Stimulated activated CD8-positive, alpha-beta memory T cell treated with anti-CD3 and anti-CD28 coated beads, Interleukin-2, amount 100 ng/mL, for 1 hour (primary cell): Measurements from ENCODE around the gene GALNT16.
"Not testable (repeated sequence)": the region's sequence is repeated elsewhere in the genome, so short reads cannot be mapped to it uniquely, and the experiment has no call there.

Source experiments
- DNase-seq, 2 donors: peaks; one replicate each; pipeline ENCODE4 v3.0.0-alpha.2; 2020; ENCODE audit warnings: low read depth in 2 of 2

Gene GALNT16

DNA sequence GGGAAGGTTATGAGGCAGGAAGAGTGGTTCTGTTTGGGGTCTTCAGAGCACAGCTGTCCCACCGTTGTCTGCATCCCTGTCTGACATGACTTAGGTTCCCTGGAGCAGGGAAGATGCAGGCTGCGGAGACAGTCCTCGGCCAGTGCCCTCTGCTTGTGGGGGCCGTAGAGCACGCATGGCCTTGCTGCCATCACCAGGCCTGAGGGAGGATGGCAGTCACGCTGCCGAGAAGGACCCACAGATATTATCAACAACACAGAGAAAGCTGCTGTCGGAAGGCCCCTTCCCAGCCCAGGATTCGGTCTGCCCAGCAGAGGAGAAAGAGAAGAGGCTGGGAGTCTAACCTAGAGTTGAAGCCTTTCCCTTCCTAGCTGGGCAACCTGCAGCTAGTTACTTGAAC, 103.1 kb downstream of the GALNT16 start:
- DNase-seq: no peak

DNA sequence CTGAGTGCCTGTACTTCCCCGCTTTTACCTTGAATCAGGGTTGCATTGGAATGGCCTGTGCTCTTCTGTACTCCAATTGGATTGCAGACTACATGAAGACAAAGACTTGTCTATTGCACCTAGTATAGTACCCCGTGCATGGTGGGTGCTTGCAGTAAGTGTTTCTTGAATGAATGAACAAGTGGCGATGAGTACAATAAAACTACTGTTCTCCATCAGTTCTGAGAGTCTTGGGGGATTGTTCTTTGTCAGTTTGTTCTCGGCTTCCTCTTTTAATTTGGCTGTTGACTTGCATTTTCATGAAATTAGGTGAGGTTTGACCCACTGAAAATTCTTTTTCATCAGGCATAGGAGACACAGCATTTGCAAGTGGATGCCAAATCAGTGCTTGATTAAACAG, 104.0 kb downstream of the GALNT16 start:
- DNase-seq: no peak

DNA sequence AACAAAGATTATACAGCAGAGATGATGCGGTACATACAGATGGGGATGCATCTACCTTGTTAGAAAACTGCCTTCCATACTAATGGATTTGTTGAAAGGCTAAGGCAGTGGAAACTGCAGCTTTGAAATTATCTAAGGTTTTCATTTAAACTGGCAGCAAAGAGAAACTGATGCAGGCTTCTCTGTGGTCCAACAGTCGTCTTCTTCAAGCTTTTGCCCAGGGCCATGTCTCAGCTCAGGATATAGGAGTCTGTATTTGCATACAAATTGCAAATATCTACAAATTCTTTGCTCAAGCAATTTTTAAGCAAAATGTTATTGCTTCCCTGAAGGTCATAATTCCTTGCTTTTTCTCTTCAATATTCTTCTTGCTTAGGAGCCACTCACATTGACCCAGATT, 104.4 kb downstream of the GALNT16 start:
- no peak for DNase-seq

DNA sequence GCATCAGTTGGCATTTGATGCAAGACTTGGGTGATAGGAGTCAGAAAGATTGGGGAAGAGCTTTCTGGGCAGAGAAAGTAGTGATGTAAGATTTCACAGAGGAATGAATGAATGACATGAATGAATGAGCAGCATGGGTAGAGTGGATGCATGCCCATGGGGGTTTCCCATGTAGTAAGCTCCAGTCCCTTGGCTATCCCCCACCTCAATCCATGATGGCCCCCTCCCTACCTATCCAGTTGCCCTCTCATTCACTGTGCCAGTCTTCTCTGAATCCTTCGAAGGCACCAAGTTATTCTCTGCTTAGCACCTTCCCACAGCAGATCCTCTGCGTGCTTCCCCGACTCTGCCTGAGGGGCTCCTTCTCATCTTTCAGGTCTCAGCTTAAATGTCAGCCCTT, 106.1 kb downstream of the GALNT16 start:
- no peak for DNase-seq

GRCh38 chr14:69366761-69367160, 106.8 kb downstream of the GALNT16 start:
- DNase-seq: no peak

DNA sequence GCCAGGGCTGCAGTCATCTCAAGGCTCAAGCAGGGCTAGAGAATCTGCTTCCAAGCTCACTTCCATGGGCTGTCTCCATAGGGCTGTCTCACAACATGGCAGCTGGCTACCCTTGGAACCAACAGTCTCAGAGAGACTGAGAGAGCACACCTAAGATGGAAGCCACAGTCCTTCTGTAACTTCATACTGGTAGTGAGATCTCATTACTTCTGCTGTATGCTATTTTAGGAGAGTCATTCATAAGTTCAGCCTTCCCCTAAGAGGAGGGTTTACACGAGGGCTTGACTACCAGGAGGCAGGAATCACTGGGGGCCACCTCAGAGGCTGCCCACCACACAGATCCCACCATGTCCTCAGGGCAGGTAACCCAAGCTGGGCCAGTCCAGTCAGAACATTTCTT, 108.4 kb downstream of the GALNT16 start:
- no peak for DNase-seq

DNA sequence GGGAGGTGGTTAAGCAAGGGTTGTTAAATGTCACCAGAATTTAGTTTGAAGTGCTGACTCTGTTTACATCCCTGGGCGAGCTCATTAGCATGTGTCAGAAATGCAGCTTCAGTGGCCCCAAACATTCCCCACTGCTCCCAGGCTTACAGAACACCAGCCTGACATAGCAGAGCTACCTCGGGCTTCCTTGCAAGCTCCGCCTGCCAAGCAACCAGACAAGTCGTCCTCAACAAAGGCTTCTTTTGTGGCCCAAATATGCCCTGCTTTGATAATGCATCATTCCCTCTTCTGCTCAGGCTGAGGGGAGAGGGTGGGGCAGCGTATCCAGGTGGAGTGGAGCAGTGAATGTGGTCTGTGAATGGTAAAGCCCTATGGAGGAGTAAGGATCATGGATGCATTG, 110.1 kb downstream of the GALNT16 start:
- no peak for DNase-seq

DNA sequence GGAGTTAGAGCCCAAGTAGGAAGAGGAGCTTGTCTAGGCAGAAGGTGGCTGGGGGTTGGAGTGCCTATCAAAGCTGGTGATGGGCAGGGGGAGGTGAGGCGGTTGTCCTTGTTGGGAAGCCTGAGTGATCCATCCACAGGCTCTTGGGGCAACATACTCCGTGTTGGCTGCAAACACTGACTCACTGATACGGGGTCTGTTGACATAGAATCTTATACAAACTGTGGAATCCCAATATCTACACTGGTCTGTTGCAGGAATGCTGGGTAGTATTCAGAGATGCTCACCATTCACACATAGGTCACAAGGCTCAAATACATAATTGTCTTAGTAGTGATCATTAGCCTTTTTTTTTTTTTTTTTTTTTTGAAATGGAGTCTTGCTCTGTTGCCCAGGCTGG, 112.2 kb downstream of the GALNT16 start:
- DNase-seq: no peak

DNA sequence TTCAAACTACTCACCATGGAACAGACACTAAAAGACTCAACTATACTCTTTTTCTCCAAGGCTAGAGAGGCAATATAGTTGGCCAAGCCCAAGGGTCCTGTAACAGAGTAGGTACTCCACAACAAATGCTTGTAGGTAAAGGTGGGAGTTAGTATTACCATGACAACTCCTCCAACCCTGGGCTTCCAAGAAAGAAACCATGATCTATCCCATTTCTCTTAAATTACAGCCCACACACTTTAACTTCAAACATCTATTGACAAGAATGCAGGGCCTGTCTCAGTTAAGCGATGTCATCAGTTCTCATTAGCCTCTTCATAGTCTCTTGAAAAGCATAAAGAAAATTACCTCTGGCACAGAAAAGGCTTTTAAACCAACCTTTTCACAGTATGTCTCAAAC, 113.1 kb downstream of the GALNT16 start:
- DNase-seq: no peak

GRCh38 chr14:69374235-69374634, 114.3 kb downstream of the GALNT16 start:
- no peak for DNase-seq

GRCh38 chr14:69375182-69375581, 115.2 kb downstream of the GALNT16 start:
- no peak for DNase-seq

- DNase-seq: no peak
Measured at GRCh38 chr14:69375722-69376121, 115.8 kb downstream of the GALNT16 start.

DNA sequence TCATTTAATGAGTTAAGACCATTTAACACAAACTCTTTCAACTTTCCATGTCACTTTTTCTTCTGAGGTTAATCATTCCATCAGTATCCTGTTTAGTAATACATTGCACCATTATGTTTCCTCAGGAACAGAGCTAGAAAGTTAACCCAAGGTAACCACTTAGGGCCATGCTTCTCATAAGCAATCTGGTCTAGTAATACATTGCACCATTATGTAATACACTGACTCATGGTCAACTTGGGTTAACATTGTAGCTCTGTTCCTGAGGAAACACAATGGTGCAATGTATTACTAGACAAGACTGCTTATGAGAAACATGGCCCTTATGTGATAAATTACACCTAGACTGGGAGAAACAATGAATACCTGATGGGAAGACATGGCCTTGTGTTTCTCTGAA, 116.5 kb downstream of the GALNT16 start:
- no peak for DNase-seq

- no peak for DNase-seq
Measured at GRCh38 chr14:69378274-69378673, 118.3 kb downstream of the GALNT16 start.

DNA sequence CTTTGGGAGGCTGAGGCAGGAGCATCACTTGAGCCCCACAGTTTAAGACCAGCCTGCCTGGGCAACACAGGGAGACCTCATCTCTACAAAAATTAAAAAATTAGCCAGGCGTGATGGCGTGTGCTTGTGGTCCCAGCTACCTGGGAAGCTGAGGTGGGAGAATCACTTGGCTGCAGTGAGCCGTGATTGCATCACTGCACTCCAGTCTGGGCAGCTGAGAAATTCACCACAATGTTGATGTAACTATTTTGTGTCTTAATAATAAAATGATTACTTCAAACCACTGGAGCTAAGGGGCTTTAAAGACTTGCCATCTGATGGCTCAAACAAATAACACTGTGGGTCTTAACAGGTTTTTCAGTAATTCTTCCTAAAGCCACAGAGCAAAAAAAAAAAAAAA, 127.4 kb downstream of the GALNT16 start:
- no peak for DNase-seq

- DNase-seq: not testable (repeated sequence)
Measured at GRCh38 chr14:69391400-69391799, 131.4 kb downstream of the GALNT16 start.

DNA sequence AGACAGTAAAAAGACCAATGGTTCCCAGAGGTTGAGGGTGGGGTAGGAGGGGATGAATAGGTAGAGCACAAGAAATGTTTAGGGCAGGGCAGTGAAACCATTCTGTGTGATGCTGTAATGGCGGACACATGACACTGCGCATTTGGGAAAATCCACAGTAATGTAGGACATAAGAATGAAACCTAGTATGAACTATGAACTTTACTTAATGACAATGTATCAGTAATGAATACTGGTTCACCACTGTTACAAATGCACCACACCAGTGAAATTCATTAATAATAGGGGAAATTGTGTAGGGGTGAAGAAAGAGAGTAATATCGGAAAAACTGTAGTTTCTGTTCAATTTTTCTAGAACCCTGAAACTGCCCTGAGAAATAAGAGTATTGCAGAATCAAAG, 132.5 kb downstream of the GALNT16 start:
- DNase-seq: no peak

DNA sequence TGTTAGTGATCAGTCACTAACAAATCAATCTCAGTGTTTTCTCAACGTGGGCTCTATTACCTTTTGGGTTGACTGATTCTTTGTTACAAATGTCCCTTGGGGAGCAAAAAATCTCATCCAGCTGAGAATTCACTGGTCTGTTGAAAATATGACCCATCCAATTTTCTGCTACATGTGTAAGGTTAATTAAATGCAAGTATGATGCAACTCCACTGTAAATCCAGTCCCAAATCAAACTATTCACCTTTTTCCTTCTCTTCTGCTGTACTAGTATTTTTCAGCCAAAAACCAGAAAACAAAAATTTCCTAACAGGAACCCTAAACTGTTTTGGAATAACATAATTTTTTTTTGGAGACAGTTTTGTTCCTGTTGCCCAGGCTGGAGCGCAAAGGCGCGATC, 136.0 kb downstream of the GALNT16 start:
- DNase-seq: no peak

DNA sequence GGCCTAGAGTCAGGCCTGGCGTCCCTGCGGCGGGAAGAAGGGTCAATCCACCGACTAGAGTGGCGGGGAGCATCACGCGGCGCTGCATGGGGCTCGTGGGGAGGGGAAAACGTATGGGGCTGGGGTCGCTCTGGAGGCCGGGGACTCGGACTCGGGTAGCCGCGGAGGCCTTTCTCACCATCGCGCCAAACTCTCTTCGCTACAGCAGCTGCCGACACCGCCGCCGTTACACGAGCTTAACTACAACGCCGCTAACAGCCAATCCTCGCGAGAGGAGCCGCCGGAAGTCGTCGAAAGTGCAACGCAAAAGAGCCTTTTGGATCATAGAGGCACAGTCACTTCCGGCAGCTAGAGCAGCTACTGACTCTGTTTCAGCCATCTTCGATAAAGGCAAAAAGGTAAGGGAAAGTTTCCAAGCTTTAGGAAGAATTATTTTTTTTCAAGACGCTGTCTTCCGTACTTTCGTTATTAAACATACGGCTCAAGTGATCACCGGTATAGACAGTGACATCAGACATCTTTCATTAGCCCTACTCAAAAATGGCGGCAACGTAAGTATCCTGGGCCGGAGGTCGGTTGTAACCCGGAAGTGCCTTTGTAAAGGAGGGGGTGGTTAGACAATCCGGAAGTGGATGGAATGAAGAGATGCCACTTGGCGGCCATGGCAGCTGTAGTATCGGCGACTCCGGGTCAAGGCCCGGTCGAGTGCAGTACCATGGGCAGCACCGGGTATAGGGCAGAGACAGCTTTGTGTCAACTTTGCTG, 138.3 kb downstream of the GALNT16 start, which contains the start of the genes ERH and SLC39A9:
TSS of gene ERH (minus strand) at position 247 of the 765 bp plus-strand sequence. CDS start at position 181, 66 bp downstream.
TSS of gene SLC39A9 (plus strand) at position 640 of the 765 bp plus-strand sequence. CDS start 678 bp downstream, outside the sequence.
- peak; percentile 86 to 88 for DNase-seq

DNA sequence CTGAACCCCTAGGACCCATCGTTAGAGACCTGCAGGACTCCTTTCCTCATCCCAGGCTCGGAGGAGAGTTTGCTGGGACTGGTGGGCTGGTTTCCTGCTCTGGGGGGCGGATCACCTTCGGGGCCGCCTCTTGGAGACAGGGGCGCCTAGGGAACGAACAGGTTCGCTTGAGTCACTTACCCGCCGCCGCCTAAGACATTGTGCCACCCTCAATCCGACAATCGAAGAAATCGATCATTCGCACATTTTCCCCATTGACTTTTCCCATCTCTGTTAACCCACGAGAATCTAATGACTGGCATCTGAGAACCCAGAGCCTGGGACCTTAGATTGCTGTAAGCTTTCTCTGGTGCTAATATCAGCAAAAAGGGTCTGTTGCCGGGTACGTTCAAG, 138.9 kb downstream of the GALNT16 start:
- DNase-seq: no peak

DNA sequence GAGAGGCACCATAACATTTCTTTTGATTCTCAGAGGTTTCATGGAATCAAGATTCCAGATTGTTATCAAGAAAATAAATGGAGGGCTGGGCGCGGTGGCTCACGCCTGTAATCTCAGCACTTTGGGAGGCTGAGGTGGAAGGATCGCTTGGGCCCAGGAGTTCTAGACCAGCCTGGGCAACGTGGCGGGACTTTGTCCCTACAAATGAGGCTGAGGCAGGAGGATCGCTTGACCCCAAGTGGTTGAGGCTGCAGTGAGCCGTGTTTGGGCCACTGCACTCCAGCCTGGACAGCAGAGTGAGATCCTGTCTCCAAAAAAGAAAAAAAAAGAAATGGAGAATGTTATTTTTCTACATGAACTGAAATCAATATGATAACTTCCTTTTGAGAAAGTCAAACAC, 139.8 kb downstream of the GALNT16 start:
- DNase-seq: no peak

DNA sequence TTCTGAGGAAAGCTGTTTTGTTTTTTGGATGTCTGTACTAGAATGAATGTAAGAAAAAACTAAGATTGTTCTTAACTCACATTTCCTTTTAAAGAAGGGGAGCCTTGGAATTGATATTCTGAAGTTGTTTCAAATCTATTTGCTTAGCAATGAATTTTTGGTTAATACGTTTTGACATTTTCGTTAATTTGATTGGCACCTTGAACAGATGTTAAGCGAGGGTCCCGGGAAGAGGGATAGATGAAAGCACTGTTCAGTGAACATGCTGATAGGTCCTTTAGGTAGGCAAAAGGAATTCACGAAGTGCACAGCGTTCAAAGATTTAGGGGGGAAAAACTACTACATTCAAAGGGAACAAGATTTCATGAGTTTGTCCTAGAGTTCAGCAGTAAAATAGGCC, 140.2 kb downstream of the GALNT16 start:
- DNase-seq: no peak

DNA sequence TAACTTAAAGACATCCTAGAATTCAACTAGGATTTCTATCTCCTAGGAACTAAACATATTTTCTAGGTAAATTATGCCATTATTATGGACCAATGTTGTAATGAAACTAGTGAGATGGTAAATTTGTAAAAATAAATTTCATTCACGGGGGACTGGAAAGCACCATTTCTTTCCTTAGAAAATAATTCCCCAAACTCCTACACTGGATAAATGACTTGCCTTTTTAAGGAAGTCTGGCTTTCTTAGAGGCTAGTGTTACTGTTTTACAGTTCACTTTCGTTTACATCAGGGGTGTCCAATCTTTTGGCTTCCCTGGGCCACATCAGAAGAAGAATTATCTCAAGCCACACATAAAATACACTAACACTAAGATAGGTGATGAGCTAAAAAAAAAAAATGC, 141.9 kb downstream of the GALNT16 start:
- DNase-seq: no peak

GRCh38 chr14:69404478-69404877, 144.5 kb downstream of the GALNT16 start:
- no peak for DNase-seq
